HCT116 (cell line): Measurements from ENCODE around the gene PLCB1. TPM values are rescaled to one million over a fixed set of nuclear protein-coding genes. Genes with fewer than 3 reads are reported as not detected.

Experiments
- ATAC-seq: fragments of 200-7000 bp; cut with Tn5 transposase; 2 replicates; pipeline ENCODE4 v1.9.1; 2020; ENCODE audit warnings: mild to moderate bottlenecking, moderate library complexity
- BruUV-seq: library from RNA; stranded (reverse); fragments of 400-500 nt; replicated peaks from 2 replicates; lab custom pipeline; 2021; lab: Mats Ljungman, UMichigan
- CTCF ChIA-PET: fragments of 300-600 bp; sonication (Branson Sonifier 250); formaldehyde crosslinking; loops from one replicate; lab custom pipeline; 2021; ENCODE audit warnings: antibody characterized with exemption; lab: Charles Lee
- POLR2A ChIA-PET: fragments of 300-600, 350-600 bp; sonication (Branson Sonifier 250); formaldehyde crosslinking; loops from one replicate; lab custom pipeline; 2021; ENCODE audit warnings: antibody characterized with exemption; lab: Charles Lee
- RAD21 ChIA-PET, 2 experiments: fragments of 300-600 bp; sonication (Branson Sonifier 250); formaldehyde crosslinking; loops; one replicate each; lab custom pipeline; 2023; ENCODE audit warnings: low total read pairs in 2 of 2; ENCODE audit not compliant: uncharacterized antibody in 2 of 2, unreplicated experiment in 2 of 2, low non-redundant PET in 1 of 2; lab: Charles Lee
- DNase-seq: peaks from one replicate; pipeline ENCODE4 v3.0.0-alpha.2; 2010; ENCODE audit warnings: low read depth, low spot score
- H2AFZ ChIP-seq: fragments of 200-600 bp; shearing (Covaris generic), sonication (generic); 2 replicates; pipeline ENCODE4 v1.6.1; 2017; ENCODE audit warnings: low read depth, mixed run types, mixed read lengths, antibody characterized with exemption, low read length; ENCODE audit not compliant: poor library complexity, severe bottlenecking
- H3K27ac ChIP-seq: 2 replicates; pipeline ENCODE4 v1.5.1; 2012; ENCODE audit warnings: low read depth, low read length
- H3K27me3 ChIP-seq: fragments of 200-600 bp; sonication (generic); 2 replicates; pipeline ENCODE4 v1.6.1; 2016; ENCODE audit warnings: mixed run types, low read length, mixed read lengths; ENCODE audit not compliant: insufficient read depth
- H3K36me3 ChIP-seq, 2 experiments: fragments of 200-500 bp in 1 of 2; fragments of 200-600 bp in 1 of 2; sonication (Bioruptor generic) in 1 of 2; sonication (generic) in 1 of 2; 2 replicates each; pipeline versions ENCODE4 v1.5.1 to v1.6.1; 2014 to 2016; ENCODE audit warnings: low read length in 2 of 2, inconsistent platforms in 1 of 2, mixed read lengths in 1 of 2, mixed run types in 1 of 2; ENCODE audit not compliant: insufficient read depth in 2 of 2, control insufficient read depth in 1 of 2
- H3K4me1 ChIP-seq, 2 experiments: fragments of 200-600 bp in 1 of 2; sonication (generic) in 1 of 2; 2 replicates each; pipeline versions ENCODE4 v1.5.1 to v1.6.1; 2012 to 2017; ENCODE audit warnings: low read length in 2 of 2, inconsistent platforms in 1 of 2, mild to moderate bottlenecking in 1 of 2, mixed read lengths in 1 of 2, mixed run types in 1 of 2, moderate library complexity in 1 of 2; ENCODE audit not compliant: insufficient read depth in 2 of 2, control insufficient read depth in 1 of 2
- H3K4me2 ChIP-seq: fragments of 200-600 bp; sonication (generic); 2 replicates; pipeline ENCODE4 v1.6.1; 2017; ENCODE audit warnings: mixed run types, low read length, mixed read lengths
- H3K4me3 ChIP-seq, 2 experiments: fragments of 200-600 bp in 1 of 2; sonication (generic) in 1 of 2; replicated peaks in 1 of 2; 2 replicates each; pipeline ENCODE4 v1.5.1; 2011 to 2016; ENCODE audit warnings: low read length in 2 of 2, control low read depth in 1 of 2, low read depth in 1 of 2, mild to moderate bottlenecking in 1 of 2, mixed read lengths in 1 of 2, mixed run types in 1 of 2
- H3K79me2 ChIP-seq: fragments of 200-600 bp; sonication (generic); 2 replicates; pipeline ENCODE4 v1.6.1; 2017; ENCODE audit warnings: mild to moderate bottlenecking, mixed run types, low read length, moderate library complexity, mixed read lengths; ENCODE audit not compliant: insufficient read depth
- H3K9ac ChIP-seq: fragments of 200-600 bp; sonication (generic); 2 replicates; pipeline ENCODE4 v1.6.1; 2016; ENCODE audit warnings: low read length, mixed read lengths
- H3K9me2 ChIP-seq: fragments of 200-600 bp; sonication (generic), shearing (Covaris generic); 2 replicates; pipeline ENCODE4 v1.6.1; 2017; ENCODE audit warnings: mixed run types, mild to moderate bottlenecking, moderate library complexity; ENCODE audit not compliant: insufficient read depth
- H3K9me3 ChIP-seq, 2 experiments: fragments of 200-500 bp in 1 of 2; fragments of 200-600 bp in 1 of 2; sonication (Bioruptor generic) in 1 of 2; sonication (generic) in 1 of 2; 2 replicates each; pipeline ENCODE4 v1.6.1; 2014 to 2017; ENCODE audit warnings: low read length in 2 of 2, mixed read lengths in 2 of 2, inconsistent platforms in 1 of 2, low read depth in 1 of 2, mild to moderate bottlenecking in 1 of 2, mixed run types in 1 of 2, moderate library complexity in 1 of 2; ENCODE audit not compliant: control insufficient read depth in 1 of 2, insufficient read depth in 1 of 2
- H4K20me1 ChIP-seq: fragments of 200-600 bp; sonication (generic), shearing (Covaris generic); 2 replicates; pipeline ENCODE4 v1.6.1; 2017; ENCODE audit warnings: mixed run types, mild to moderate bottlenecking, moderate library complexity; ENCODE audit not compliant: insufficient read depth
- ATF3 ChIP-seq: IDR thresholded peaks from 2 replicates; pipeline ENCODE4 v1.6.1; 2012
- CBX3 ChIP-seq: IDR thresholded peaks from 2 replicates; pipeline ENCODE4 v1.6.1; 2012; ENCODE audit warnings: low read depth
- CTCF ChIP-seq, 3 experiments: fragments of 200-600 bp in 1 of 3; sonication (generic) in 1 of 3; IDR thresholded peaks in 2 of 3; conservative IDR thresholded peaks in 1 of 3; 2 replicates each; pipeline ENCODE4 v1.5.1; 2012 to 2017; ENCODE audit warnings: low read depth in 2 of 3, low read length in 2 of 3, antibody characterized with exemption in 1 of 3, borderline replicate concordance in 1 of 3, control low read depth in 1 of 3, mild to moderate bottlenecking in 1 of 3, mixed read lengths in 1 of 3, mixed run types in 1 of 3, moderate library complexity in 1 of 3; ENCODE audit not compliant: insufficient read depth in 1 of 3
- EZH2phosphoT487 ChIP-seq: fragments of 200-600 bp; IDR thresholded peaks from 2 replicates; pipeline ENCODE4 v1.6.1; 2018; ENCODE audit warnings: antibody characterized with exemption, borderline replicate concordance
- POLR2A ChIP-seq: IDR thresholded peaks from 2 replicates; pipeline ENCODE4 v1.7.0; 2011; ENCODE audit warnings: borderline replicate concordance; ENCODE audit not compliant: insufficient read depth, insufficient read length; ENCODE audit errors: extremely low read depth
- REST ChIP-seq: IDR thresholded peaks from 2 replicates; pipeline ENCODE4 v1.6.1; 2012; ENCODE audit warnings: low read depth
- SRF ChIP-seq: IDR thresholded peaks from 2 replicates; pipeline ENCODE4 v1.6.1; 2012; ENCODE audit warnings: low read depth
- intact Hi-C: fragments of 100-400 bp; cut with micrococcal nuclease; formaldehyde crosslinking; loops from 2 replicates; pipeline ENCODE4 v1.10.0; 2022
- total RNA-seq: library from RNA; stranded (reverse); gene quantifications from one replicate; pipeline ENCODE4 v1.2.1, GENCODE V29; 2021; ENCODE audit not compliant: unreplicated experiment

PLCB1 gene
- total RNA-seq, 1 experiment from 2014 or later = 15.8 TPM

- DNase-seq (no peak), ATAC-seq (no peak)
- Histone ChIP-seq H3K27ac (no peak overlapping the region), H3K4me1 (peaks cover 0 to 5% of the 10 kb centered on the region in 2 experiments; a peak in 2 of 4 replicates), H3K79me2 (no peaks in the 10 kb centered on the region), H3K9ac (no peak overlapping the region), H3K9me2 (no peaks in the 10 kb centered on the region), H3K4me3 (no peak overlapping the region), H3K4me2 (no peak overlapping the region), H4K20me1 (no peaks in the 10 kb centered on the region), H3K36me3 (no peaks in the 10 kb centered on the region), H2AFZ (no peak overlapping the region), H3K27me3 (no peaks in the 10 kb centered on the region), H3K9me3 (no peaks in the 10 kb centered on the region)
- ChIA-PET RAD21 (no interaction called here), POLR2A (no interaction called here), CTCF (interaction anchor here (1.1 kb wide), 1 partner anchor 588 kb away, joined by 3 read pairs; no protein-coding TSS in a partner anchor)
- intact Hi-C loops = loop anchor here (10.0 kb wide), 1 partner anchor 401 kb away; no protein-coding TSS in a partner anchor
- TF ChIP-seq EZH2phosphoT487 (no peak), SRF (no peak), REST (no peak), CTCF (IDR thresholded peaks at IDR 0.05 in 2 of 3, conservative IDR thresholded peaks at IDR 0.05 in 1 of 3; ENCODE audit: borderline replicate concordance in 1 of 3, insufficient read depth in 1 of 3, low read depth in 2 of 3, low read length in 2 of 3) (no peak), ATF3 (no peak), POLR2A (no peak), CBX3 (no peak)
- BruUV-seq = no TSS peak
Measured at GRCh38 chr20:8133851-8134451, 1.9 kb downstream of the PLCB1 start.
